Activated T-helper 1 cell treated with anti-CD3 and anti-CD28 coated beads, Interleukin-12 subunit alpha, Interleukin-12 subunit beta, Interleukin-2, Interleukin-4 antibody, amounts not matched to agents 30 ng/mL and 10 ng/mL and 1 ng/mL, durations not matched to agents 14 hours and 24 hours and 36 hours (primary cell): ENCODE results near the gene PRKG1. TPM values are rescaled to one million over a fixed set of nuclear protein-coding genes. Genes with fewer than 3 reads are reported as not detected.

Source experiments
- DNase-seq: peaks from one replicate; pipeline ENCODE4 v3.0.0; 2021; ENCODE audit warnings: low spot score
- H3K27ac Mint-ChIP-seq: one replicate; pipeline ENCODE4 v1.8.0; 2021; ENCODE audit warnings: mild to moderate bottlenecking, mixed read lengths
- H3K27me3 Mint-ChIP-seq: one replicate; pipeline ENCODE4 v1.8.0; 2022; ENCODE audit warnings: mild to moderate bottlenecking, moderate library complexity, mixed read lengths; ENCODE audit not compliant: insufficient read depth
- H3K36me3 Mint-ChIP-seq: one replicate; pipeline ENCODE4 v1.8.0; 2021; ENCODE audit warnings: low read depth, mixed read lengths
- H3K4me1 Mint-ChIP-seq: one replicate; pipeline ENCODE4 v1.8.0; 2021; ENCODE audit warnings: low read depth, mixed read lengths
- H3K4me3 Mint-ChIP-seq: one replicate; pipeline ENCODE4 v1.8.0; 2021; ENCODE audit warnings: mild to moderate bottlenecking, moderate library complexity, mixed read lengths
- H3K9me3 Mint-ChIP-seq: one replicate; pipeline ENCODE4 v1.8.0; 2021; ENCODE audit warnings: mixed read lengths
- intact Hi-C: fragments of 100-400 bp; cut with micrococcal nuclease; formaldehyde crosslinking; loops from one replicate; pipeline ENCODE4 v1.15.1; 2024
- total RNA-seq: library from RNA; stranded (reverse); gene quantifications from 2 replicates; pipeline ENCODE4 v1.2.3, GENCODE V29; 2022

The PRKG1 gene
- total RNA-seq, 1 donor from 2014 or later = not detected

DNA sequence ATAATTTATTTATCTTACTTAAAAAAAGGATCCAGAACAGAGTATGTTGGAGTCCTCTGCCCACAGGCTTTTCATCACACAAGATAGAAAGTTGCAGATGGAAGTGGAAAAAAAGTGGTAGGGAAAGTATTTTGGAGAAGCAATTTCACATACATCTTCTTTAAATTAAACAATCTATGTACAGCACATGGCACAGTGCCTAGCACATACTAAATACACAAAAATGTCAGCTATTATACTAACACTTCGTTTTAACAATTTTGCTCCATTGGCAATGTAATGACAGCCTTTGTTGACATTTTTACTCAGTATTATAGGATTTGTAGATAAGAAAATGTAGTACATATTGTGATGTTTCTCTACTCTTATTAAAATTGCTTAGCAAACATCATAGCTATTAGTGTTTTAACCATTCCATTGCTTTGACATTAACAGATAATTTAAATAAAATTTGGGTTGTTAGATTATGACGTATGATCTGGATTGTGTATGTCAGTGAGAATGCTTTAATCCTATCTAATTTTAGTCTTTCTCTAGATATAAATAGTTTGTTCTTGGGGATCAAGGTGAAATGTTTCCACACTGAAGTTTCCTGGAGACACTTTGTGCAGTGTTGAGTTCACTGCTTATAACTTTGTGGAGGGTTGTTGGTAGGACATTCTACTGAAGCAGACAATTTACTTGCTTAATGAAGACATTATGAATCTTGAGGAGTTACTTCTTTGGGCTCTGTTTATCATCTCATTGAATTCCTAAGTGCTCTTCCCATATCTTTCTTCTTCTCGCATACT is 1037.0 kb downstream of the PRKG1 start:
- no peak for DNase-seq
- no peak overlapping the region for H3K4me3 Mint-ChIP-seq
- no peaks in the 10 kb centered on the region for H3K27me3 Mint-ChIP-seq
- intact Hi-C loops = no loop called here
- H3K27ac Mint-ChIP-seq = no peak overlapping the region
- no peaks in the 10 kb centered on the region for H3K9me3 Mint-ChIP-seq
- H3K4me1 Mint-ChIP-seq = no peaks in the 10 kb centered on the region
- no peaks in the 10 kb centered on the region for H3K36me3 Mint-ChIP-seq

DNA sequence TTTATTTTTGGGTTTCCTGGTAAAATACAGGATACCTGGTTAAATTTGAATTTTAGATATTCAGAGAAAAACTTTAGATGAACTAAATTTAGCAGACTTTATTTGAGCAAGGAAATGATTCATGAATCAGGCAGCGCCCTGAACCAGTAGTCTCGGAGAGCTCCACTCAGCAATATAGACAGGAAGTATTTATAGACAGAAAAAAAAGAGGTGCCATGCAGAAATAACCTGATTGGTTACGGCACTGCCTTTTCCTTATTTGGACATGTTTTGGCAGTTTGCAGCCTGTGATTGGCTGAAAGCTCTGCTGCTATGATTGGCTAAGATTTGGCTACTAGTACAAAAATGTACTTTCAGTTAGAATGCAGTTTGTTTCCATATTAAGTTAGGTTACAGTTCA is 1041.5 kb downstream of the PRKG1 start:
- DNase-seq = no peak
- Mint-ChIP-seq H3K27ac (no peak overlapping the region), H3K4me3 (no peak overlapping the region), H3K36me3 (no peaks in the 10 kb centered on the region), H3K27me3 (no peaks in the 10 kb centered on the region), H3K4me1 (no peaks in the 10 kb centered on the region), H3K9me3 (no peaks in the 10 kb centered on the region)
- intact Hi-C loops = no loop called here

DNA sequence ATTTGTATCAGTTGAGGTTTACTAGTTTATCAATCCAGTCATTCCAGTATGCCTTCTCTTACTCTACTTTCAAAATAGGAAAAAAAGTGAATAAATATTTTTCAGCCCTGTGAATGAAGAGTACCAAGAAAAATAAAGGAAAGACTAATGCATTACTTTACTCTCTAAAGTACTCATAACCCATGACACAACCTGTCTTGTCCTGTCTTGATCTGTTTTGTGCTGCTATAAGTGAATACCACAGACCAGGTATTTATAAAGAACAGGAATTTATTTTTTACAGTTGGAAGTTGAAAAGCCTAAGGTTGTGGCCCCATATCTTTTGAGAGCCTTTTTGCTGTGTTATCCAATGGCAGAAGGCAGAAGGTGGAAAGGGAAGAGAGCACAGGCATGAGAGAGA is 1045.2 kb downstream of the PRKG1 start:
- Mint-ChIP-seq H3K4me1 (no peaks in the 10 kb centered on the region), H3K36me3 (no peaks in the 10 kb centered on the region), H3K27me3 (no peaks in the 10 kb centered on the region), H3K4me3 (no peak overlapping the region), H3K9me3 (no peaks in the 10 kb centered on the region), H3K27ac (no peak overlapping the region)
- DNase-seq = no peak
- intact Hi-C loops = no loop called here

DNA sequence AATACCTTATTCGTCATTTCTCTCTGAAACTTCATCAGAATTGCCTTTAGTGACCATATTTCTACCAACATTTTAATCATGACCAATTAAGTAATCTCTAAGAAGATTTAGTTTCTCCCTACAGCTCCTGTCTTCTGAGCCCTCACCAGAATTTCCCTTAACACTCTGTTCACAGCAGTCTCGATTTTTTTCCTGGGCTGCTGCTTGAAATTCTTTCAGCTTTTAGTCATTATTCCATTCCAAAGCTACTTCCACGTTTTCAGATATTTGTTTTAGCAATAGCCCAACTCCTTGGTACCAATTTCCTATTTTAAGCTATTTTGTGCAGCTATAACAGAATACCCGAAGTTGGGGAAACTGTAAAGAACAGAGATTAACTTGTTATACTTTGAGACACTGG is 1047.4 kb downstream of the PRKG1 start:
- Mint-ChIP-seq H3K27me3 (no peaks in the 10 kb centered on the region), H3K4me3 (no peak overlapping the region), H3K9me3 (no peaks in the 10 kb centered on the region), H3K36me3 (no peaks in the 10 kb centered on the region), H3K4me1 (no peaks in the 10 kb centered on the region), H3K27ac (no peak overlapping the region)
- DNase-seq = no peak
- intact Hi-C loops = no loop called here

DNA sequence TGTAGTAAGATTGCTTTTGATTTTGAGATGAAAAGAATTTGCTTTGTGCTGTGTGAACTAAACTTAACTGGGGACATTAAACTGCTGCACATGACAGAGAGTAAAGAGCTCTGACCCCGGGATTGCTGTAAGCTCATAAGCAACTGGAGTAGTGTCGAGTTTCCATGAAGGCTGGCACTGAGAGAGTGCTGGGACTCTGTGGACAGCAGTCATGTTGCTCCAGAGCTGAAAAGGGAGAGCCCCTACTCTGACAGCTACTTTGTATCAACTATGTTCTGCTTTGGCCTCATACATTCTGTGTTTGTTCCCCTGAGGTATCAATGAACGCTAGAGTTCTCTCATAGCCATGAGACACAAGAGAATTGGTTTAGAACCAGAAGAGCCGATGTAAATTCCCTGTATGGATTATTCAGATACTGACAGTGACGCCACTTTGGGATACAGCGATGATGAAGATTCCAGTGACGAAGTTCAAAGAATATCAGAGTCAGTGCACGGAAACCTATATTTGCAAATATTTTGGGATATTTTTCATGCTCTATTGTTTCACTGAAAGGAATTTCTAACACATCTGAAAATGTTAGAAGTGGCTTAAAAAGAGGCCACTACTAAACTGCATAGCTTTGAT is 1053.9 kb downstream of the PRKG1 start:
- H3K9me3 Mint-ChIP-seq = no peaks in the 10 kb centered on the region
- intact Hi-C loops = no loop called here

DNA sequence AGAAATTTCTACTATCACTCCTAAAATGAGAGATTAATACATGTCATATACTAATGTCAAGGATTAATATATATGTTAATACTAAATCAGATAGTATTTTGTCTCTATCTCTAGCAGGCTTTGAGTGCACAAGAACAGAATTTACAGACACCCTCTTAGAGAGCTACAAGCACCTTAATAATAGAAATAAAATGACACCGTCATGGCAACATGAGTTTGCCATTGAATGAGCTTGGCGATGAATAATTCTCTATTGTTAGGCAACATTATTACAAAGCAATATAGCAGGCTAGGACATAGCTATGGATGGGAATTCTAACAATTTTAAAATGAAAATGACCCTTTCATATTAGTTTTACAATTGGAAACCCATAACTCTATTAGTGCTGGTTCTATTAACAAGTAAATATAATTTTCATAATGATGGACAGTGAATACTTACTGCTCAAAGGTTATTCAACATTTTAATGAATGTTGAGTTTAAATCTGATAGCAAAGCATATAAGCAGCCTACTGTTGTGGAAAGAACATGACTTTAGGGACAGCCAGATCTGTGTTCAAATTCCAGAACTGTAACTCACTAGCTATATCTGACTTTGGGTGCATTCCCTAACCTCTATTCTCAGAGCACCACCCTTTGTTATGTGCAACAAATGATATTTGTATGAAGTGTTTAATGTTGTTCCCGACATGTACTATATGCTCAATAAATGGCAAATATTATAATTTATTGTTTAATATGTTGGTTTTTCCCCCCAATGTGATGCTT is 1055.3 kb downstream of the PRKG1 start:
- H3K36me3 Mint-ChIP-seq = no peaks in the 10 kb centered on the region
- no peaks in the 10 kb centered on the region for H3K9me3 Mint-ChIP-seq
- no peaks in the 10 kb centered on the region for H3K27me3 Mint-ChIP-seq
- intact Hi-C loops = no loop called here
- DNase-seq = no peak
- no peaks in the 10 kb centered on the region for H3K4me1 Mint-ChIP-seq
- H3K4me3 Mint-ChIP-seq = no peak overlapping the region
- no peak overlapping the region for H3K27ac Mint-ChIP-seq

More for the DNA sequence above, 1053.9 kb downstream of the PRKG1 start:
- H3K27me3 Mint-ChIP-seq = no peaks in the 10 kb centered on the region
- H3K27ac Mint-ChIP-seq = no peak overlapping the region
- no peak overlapping the region for H3K4me3 Mint-ChIP-seq
- H3K4me1 Mint-ChIP-seq = no peaks in the 10 kb centered on the region
- DNase-seq = no peak
- H3K36me3 Mint-ChIP-seq = no peaks in the 10 kb centered on the region

DNA sequence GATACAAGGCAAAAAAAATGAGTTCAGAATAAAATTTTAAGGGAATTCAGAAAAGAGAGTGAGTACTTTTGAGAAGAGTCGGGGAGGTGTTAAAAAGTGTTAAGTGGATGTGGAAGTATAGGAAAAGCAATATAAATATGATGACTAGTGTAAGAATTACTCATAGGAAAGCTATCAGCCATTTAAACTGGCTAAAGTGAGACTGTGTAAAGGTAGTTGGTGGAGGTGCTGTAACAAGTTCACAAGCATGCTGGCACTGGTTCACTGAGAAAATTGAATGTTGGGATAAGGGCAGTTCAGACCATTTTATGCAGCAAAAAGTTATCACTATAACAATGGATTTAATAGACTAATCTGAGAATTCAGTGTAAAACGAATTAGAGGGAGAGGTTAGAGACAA is 1060.8 kb downstream of the PRKG1 start:
- H3K4me3 Mint-ChIP-seq = no peak overlapping the region
- DNase-seq = no peak

DNA sequence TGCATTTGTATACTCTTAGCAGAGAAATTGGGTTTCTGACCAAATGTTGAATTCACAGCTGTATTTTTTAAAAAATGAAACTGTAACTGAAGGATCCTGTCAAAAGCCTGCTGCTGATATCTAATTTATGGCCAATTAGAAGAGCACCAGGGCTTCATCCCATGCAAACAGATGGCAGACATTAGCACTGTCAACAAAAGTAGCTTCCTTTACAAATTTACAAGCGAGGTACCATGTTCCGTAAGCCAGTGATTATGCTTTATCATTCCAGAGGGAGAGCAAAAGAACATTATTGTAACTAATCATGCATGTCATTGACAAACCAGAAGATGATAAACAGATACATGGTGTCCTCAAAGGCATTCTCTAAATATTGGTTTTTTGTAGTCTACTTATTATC is 1062.6 kb downstream of the PRKG1 start:
- H3K27ac Mint-ChIP-seq = no peak overlapping the region
- H3K36me3 Mint-ChIP-seq = no peaks in the 10 kb centered on the region
- no peaks in the 10 kb centered on the region for H3K9me3 Mint-ChIP-seq
- DNase-seq = no peak
- H3K4me1 Mint-ChIP-seq = no peaks in the 10 kb centered on the region
- H3K27me3 Mint-ChIP-seq = no peaks in the 10 kb centered on the region
- intact Hi-C loops = no loop called here
- no peak overlapping the region for H3K4me3 Mint-ChIP-seq

More for the DNA sequence above, 1060.8 kb downstream of the PRKG1 start:
- Mint-ChIP-seq H3K9me3 (no peaks in the 10 kb centered on the region), H3K4me1 (no peaks in the 10 kb centered on the region), H3K36me3 (no peaks in the 10 kb centered on the region), H3K27ac (no peak overlapping the region), H3K27me3 (no peaks in the 10 kb centered on the region)
- intact Hi-C loops = no loop called here

DNA sequence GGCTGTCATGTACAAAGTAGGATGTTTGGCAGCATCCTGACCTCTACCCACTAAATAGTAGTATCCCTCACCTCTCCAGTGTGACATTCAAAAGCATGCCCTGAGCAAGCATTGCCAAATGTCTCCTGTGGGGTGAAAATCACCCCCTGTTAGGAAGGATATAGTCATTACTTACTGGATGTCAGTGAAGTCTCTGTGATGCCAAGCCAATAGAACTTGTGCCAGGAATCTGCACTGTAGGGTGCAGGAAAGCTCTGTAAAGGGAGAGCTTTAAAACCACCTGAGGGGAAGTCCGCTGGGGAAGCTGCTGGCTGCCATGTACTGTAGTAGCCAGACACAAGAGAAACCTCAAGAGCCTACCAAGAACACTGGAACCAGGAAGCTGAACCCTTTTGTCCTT is 1069.1 kb downstream of the PRKG1 start:
- Mint-ChIP-seq H3K9me3 (no peaks in the 10 kb centered on the region), H3K36me3 (no peaks in the 10 kb centered on the region), H3K4me3 (no peak overlapping the region), H3K27me3 (no peaks in the 10 kb centered on the region), H3K27ac (no peak overlapping the region), H3K4me1 (no peaks in the 10 kb centered on the region)
- intact Hi-C loops = no loop called here
- DNase-seq = no peak

DNA sequence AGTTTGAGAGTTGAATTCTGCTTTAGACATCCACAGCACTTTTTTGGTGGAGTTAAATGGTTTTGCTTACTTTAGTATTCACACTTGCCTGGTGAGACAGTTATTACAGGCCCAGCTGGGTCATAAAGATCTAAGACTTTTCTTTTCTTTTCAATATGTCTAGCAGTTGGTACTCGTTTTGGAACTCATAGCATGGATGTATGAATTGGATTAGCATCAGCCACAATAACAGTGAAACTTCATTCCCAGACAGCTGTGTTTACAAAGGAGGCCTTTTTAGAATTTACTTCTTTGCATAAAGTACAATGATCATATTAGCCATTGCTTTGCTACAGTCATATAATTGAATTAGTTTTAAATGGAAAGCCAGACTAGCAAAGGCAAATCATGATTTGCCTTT is 1071.3 kb downstream of the PRKG1 start:
- no peak overlapping the region for H3K27ac Mint-ChIP-seq
- intact Hi-C loops = no loop called here

DNA sequence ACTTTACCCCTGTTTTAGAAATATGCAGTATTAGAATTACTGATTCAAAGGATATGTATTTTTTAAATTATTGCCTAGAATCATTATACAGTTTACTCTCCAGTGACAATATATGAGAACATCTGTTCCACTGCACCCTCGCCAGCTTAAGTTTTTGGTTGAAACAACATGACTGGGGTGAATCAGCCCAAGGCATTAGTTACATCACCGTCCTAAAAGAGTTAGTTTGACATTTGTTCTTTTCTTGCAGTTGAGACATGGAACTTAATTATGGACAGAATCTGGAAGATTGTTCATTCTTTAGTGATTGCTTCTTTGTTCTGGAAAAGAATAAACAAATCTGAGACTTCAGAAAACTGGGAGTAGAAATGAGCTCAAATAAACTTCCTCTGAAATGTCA is 1072.5 kb downstream of the PRKG1 start:
- Mint-ChIP-seq H3K9me3 (no peaks in the 10 kb centered on the region), H3K36me3 (no peaks in the 10 kb centered on the region), H3K4me3 (no peak overlapping the region), H3K27ac (no peak overlapping the region), H3K27me3 (no peaks in the 10 kb centered on the region), H3K4me1 (no peaks in the 10 kb centered on the region)
- intact Hi-C loops = no loop called here
- no peak for DNase-seq

More for the DNA sequence above, 1071.3 kb downstream of the PRKG1 start:
- no peaks in the 10 kb centered on the region for H3K27me3 Mint-ChIP-seq
- H3K9me3 Mint-ChIP-seq = no peaks in the 10 kb centered on the region
- H3K4me3 Mint-ChIP-seq = no peak overlapping the region
- H3K4me1 Mint-ChIP-seq = no peaks in the 10 kb centered on the region
- no peaks in the 10 kb centered on the region for H3K36me3 Mint-ChIP-seq
- DNase-seq = no peak

DNA sequence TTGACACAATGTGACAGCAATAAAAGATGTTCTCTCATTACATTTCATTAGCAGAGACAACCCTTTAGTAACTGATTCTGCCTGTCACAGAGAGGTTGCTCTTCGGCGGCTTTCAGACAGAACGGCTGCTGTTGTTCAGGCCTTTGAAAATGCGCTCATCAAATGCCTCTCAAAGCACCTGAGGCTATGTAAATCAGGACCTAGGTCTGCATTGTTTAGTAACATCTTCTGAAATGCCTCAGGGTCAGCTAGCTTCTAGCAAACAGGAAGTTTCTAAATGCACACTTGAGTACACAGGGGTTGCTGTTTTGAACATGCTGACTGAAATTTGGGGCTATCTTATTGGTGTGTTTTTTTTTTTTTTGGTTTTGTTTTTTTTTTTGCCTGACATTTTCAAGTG is 1096.5 kb downstream of the PRKG1 start:
- no peak overlapping the region for H3K27ac Mint-ChIP-seq
- intact Hi-C loops = no loop called here
- no peak overlapping the region for H3K4me3 Mint-ChIP-seq
- no peaks in the 10 kb centered on the region for H3K36me3 Mint-ChIP-seq
- H3K4me1 Mint-ChIP-seq = no peaks in the 10 kb centered on the region
- no peaks in the 10 kb centered on the region for H3K27me3 Mint-ChIP-seq
- no peak for DNase-seq
- no peaks in the 10 kb centered on the region for H3K9me3 Mint-ChIP-seq

DNA sequence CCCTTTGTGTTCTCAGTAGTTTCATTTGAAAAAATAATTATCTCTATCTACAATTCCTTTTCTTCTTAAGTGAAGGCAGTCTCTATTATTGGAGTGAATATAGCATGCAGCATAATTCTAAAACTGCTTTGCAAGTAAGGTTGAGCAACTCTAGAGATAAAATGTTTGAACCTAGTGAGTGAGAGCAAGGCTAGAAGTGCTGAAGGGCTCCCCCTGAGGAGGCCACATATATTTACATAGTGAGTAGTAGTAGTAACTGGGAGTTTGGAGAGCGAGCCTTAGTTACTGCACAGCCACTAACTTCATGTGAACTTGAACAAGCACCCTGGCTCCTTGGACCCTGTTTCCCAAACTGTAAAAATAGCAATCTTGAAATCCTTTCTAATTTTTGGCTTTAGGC is 1098.3 kb downstream of the PRKG1 start:
- Mint-ChIP-seq H3K9me3 (no peaks in the 10 kb centered on the region), H3K27ac (no peak overlapping the region), H3K4me3 (no peak overlapping the region), H3K36me3 (no peaks in the 10 kb centered on the region), H3K4me1 (no peaks in the 10 kb centered on the region), H3K27me3 (no peaks in the 10 kb centered on the region)
- intact Hi-C loops = no loop called here
- DNase-seq = no peak
